SK-N-SH (cell line): ENCODE results near the gene UNC5B. TPM values are rescaled to one million over a fixed set of nuclear protein-coding genes. Genes with fewer than 3 reads are reported as not detected.

ENCODE experiments used
- CTCF ChIA-PET: fragments of 300-600, 350-600 bp; formaldehyde crosslinking; extraction: SDS; loops from one replicate; lab custom pipeline; 2021; lab: Yijun Ruan, JAX
- POLR2A ChIA-PET: fragments of 350-600 bp; sonication (Branson Sonifier 250); formaldehyde crosslinking; extraction: SDS; loops from one replicate; lab custom pipeline; 2020; ENCODE audit warnings: antibody characterized with exemption, inconsistent platforms; lab: Yijun Ruan, JAX
- DNase-seq: peaks from one replicate; pipeline ENCODE4 v3.0.0; 2012
- H2AFZ ChIP-seq: fragments of 200-600 bp; sonication (generic); 2 replicates; pipeline ENCODE4 v1.8.1; 2016; ENCODE audit warnings: antibody characterized with exemption, mild to moderate bottlenecking, low read depth
- H3F3A ChIP-seq: fragments of 200-600 bp; sonication (generic); replicated peaks from 2 replicates; pipeline ENCODE3; 2016; ENCODE audit warnings: antibody characterized with exemption, mild to moderate bottlenecking; ENCODE audit not compliant: insufficient read depth
- H3K27ac ChIP-seq, 2 experiments: fragments of 200-500 bp in 1 of 2; fragments of 200-600 bp in 1 of 2; sonication (Bioruptor generic) in 1 of 2; sonication (generic), shearing (Covaris generic) in 1 of 2; 2 replicates each; pipeline versions ENCODE4 v1.5.1 to v1.6.1; 2014 to 2016; ENCODE audit warnings: low read depth in 2 of 2, inconsistent platforms in 1 of 2, low read length in 1 of 2, mild to moderate bottlenecking in 1 of 2, mixed read lengths in 1 of 2
- H3K27me3 ChIP-seq: fragments of 200-600 bp; sonication (generic), shearing (Covaris generic); 2 replicates; pipeline ENCODE4 v1.6.1; 2016; ENCODE audit warnings: mixed run types; ENCODE audit not compliant: insufficient read depth
- H3K36me3 ChIP-seq, 2 experiments: fragments of 200-500 bp in 1 of 2; fragments of 200-600 bp in 1 of 2; sonication (Bioruptor generic) in 1 of 2; sonication (generic) in 1 of 2; replicated peaks in 1 of 2; 2 replicates each; pipeline versions ENCODE3 to v1.5.1; 2014 to 2016; ENCODE audit warnings: low read length in 1 of 2, mild to moderate bottlenecking in 1 of 2; ENCODE audit not compliant: insufficient read depth in 2 of 2, control insufficient read depth in 1 of 2
- H3K4me1 ChIP-seq, 2 experiments: fragments of 200-500 bp in 1 of 2; fragments of 200-600 bp in 1 of 2; sonication (Bioruptor generic) in 1 of 2; sonication (generic), shearing (Covaris generic) in 1 of 2; 2 replicates each; pipeline versions ENCODE4 v1.5.1 to v1.6.1; 2014 to 2016; ENCODE audit warnings: low read depth in 1 of 2, low read length in 1 of 2, mixed run types in 1 of 2; ENCODE audit not compliant: insufficient read depth in 2 of 2, control insufficient read depth in 1 of 2
- H3K4me2 ChIP-seq: fragments of 200-600 bp; sonication (generic), shearing (Covaris generic); 2 replicates; pipeline ENCODE4 v1.6.1; 2017; ENCODE audit warnings: mixed run types
- H3K4me3 ChIP-seq, 2 experiments: fragments of 200-500 bp in 1 of 2; fragments of 200-600 bp in 1 of 2; sonication (Bioruptor generic) in 1 of 2; sonication (generic), shearing (Covaris generic) in 1 of 2; 2 replicates each; pipeline versions ENCODE4 v1.5.1 to v1.8.1; 2014 to 2016; ENCODE audit warnings: low read depth in 2 of 2, inconsistent platforms in 1 of 2, low read length in 1 of 2, mild to moderate bottlenecking in 1 of 2, mixed read lengths in 1 of 2, moderate library complexity in 1 of 2
- H3K79me2 ChIP-seq: fragments of 200-600 bp; sonication (generic); 2 replicates; pipeline ENCODE4 v1.8.1; 2017; ENCODE audit warnings: mild to moderate bottlenecking; ENCODE audit not compliant: insufficient read depth
- H3K9ac ChIP-seq: fragments of 200-600 bp; sonication (generic); 2 replicates; pipeline ENCODE4 v1.6.1; 2017; ENCODE audit warnings: mixed run types
- H3K9me2 ChIP-seq: fragments of 200-600 bp; sonication (generic); 2 replicates; pipeline ENCODE4 v1.6.1; 2017; ENCODE audit warnings: mixed run types
- H3K9me3 ChIP-seq: fragments of 200-600 bp; sonication (generic); 2 replicates; pipeline ENCODE4 v1.6.1; 2017; ENCODE audit warnings: mixed run types, mild to moderate bottlenecking, moderate library complexity
- H4K20me1 ChIP-seq: fragments of 200-600 bp; sonication (generic); 2 replicates; pipeline ENCODE4 v1.6.1; 2017; ENCODE audit warnings: mild to moderate bottlenecking, mixed run types; ENCODE audit not compliant: insufficient read depth
- CHD2 ChIP-seq: fragments of 150-350 bp; IDR thresholded peaks from 2 replicates; pipeline ENCODE4 v1.6.1; 2018; ENCODE audit warnings: low read length; ENCODE audit not compliant: partially characterized antibody
- EP300 ChIP-seq, 2 experiments: IDR thresholded peaks; 2 replicates each; pipeline versions ENCODE4 v1.4.0 to v1.6.1; 2012; ENCODE audit warnings: borderline replicate concordance in 1 of 2, low read depth in 1 of 2, low read length in 1 of 2
- EZH2phosphoT487 ChIP-seq: fragments of 200-600 bp; sonication (generic); IDR thresholded peaks from 2 replicates; pipeline ENCODE4 v1.6.1; 2017; ENCODE audit warnings: low read depth, mixed run types, mild to moderate bottlenecking, antibody characterized with exemption, moderate library complexity, borderline replicate concordance
- FOSL2 ChIP-seq: IDR thresholded peaks from 2 replicates; pipeline ENCODE4 v1.4.0; 2012; ENCODE audit warnings: low read depth, mild to moderate bottlenecking, moderate library complexity, borderline replicate concordance
- FOXJ3 ChIP-seq: sonication (generic); formaldehyde crosslinking; IDR thresholded peaks from 2 replicates; pipeline ENCODE4 v1.5.1; 2020; ENCODE audit warnings: mild to moderate bottlenecking, missing genetic modification reagents
- FOXM1 ChIP-seq: IDR thresholded peaks from 2 replicates; pipeline ENCODE4 v1.4.0; 2012; ENCODE audit warnings: low read depth, mild to moderate bottlenecking
- GABPA ChIP-seq: IDR thresholded peaks from 2 replicates; pipeline ENCODE4 v1.4.0; 2012; ENCODE audit warnings: low read depth, mild to moderate bottlenecking
- GATA2 ChIP-seq: sonication (generic); formaldehyde crosslinking; IDR thresholded peaks from 2 replicates; pipeline ENCODE4 v1.5.0; 2020; ENCODE audit warnings: mild to moderate bottlenecking, missing genetic modification reagents
- MAX ChIP-seq: IDR thresholded peaks from 2 replicates; pipeline ENCODE4 v1.4.0; 2012; ENCODE audit warnings: low read depth
- MEF2A ChIP-seq: IDR thresholded peaks from 2 replicates; pipeline ENCODE4 v1.4.0; 2012; ENCODE audit warnings: low read depth, borderline replicate concordance
- MXI1 ChIP-seq: IDR thresholded peaks from 2 replicates; pipeline ENCODE4 v1.6.1; 2012; ENCODE audit warnings: mild to moderate bottlenecking, low read depth, low read length, improper control_type of control experiment
- NFIC ChIP-seq: IDR thresholded peaks from 2 replicates; pipeline ENCODE4 v1.4.0; 2012; ENCODE audit warnings: borderline replicate concordance
- NRF1 ChIP-seq: IDR thresholded peaks from 2 replicates; pipeline ENCODE4 v1.6.1; 2012; ENCODE audit warnings: low read depth, mild to moderate bottlenecking, low read length
- PBX3 ChIP-seq: IDR thresholded peaks from 2 replicates; pipeline ENCODE4; 2012
- POLR2AphosphoS5 ChIP-seq: IDR thresholded peaks from 2 replicates; pipeline ENCODE4 v1.6.1; 2012; ENCODE audit warnings: low read depth, low read length
- RCOR1 ChIP-seq: fragments of 150-350 bp; IDR thresholded peaks from 2 replicates; pipeline ENCODE4 v1.6.1; 2017; ENCODE audit warnings: antibody characterized with exemption, low read length
- RFX5 ChIP-seq: IDR thresholded peaks from 2 replicates; pipeline ENCODE4 v1.6.1; 2012; ENCODE audit warnings: mild to moderate bottlenecking, improper control_type of control experiment, low read length
- SIN3A ChIP-seq: IDR thresholded peaks from 2 replicates; pipeline ENCODE4 v1.6.1; 2012; ENCODE audit warnings: low read depth, mild to moderate bottlenecking, low read length, moderate library complexity, borderline replicate concordance
- TAF1 ChIP-seq: IDR thresholded peaks from 2 replicates; pipeline ENCODE4 v1.6.1; 2012; ENCODE audit warnings: low read depth, mild to moderate bottlenecking, low read length, moderate library complexity, borderline replicate concordance
- TCF12 ChIP-seq: IDR thresholded peaks from 2 replicates; pipeline ENCODE4 v1.4.0; 2012
- TEAD4 ChIP-seq: IDR thresholded peaks from 2 replicates; pipeline ENCODE4 v1.4.0; 2012; ENCODE audit warnings: mild to moderate bottlenecking, borderline replicate concordance; ENCODE audit not compliant: insufficient read depth
- USF1 ChIP-seq: IDR thresholded peaks from 2 replicates; pipeline ENCODE4 v1.4.0; 2012; ENCODE audit warnings: low read depth, borderline replicate concordance
- YY1 ChIP-seq: IDR thresholded peaks from 2 replicates; pipeline ENCODE4 v1.4.0; 2012; ENCODE audit warnings: low read depth, mild to moderate bottlenecking
- WGBS: methylation state at CpG from one replicate; pipeline ENCODE4 v1.1.6; 2017; ENCODE audit warnings: low lambda C conversion rate; 5-methylcytosine and 5-hydroxymethylcytosine counted together
- polyA plus RNA-seq, 3 experiments: library from polyadenylated mRNA; depleted of rRNA; stranded (reverse); fragments of >200 nt; gene quantifications; 2 replicates each; pipeline ENCODE4 v1.2.3, GENCODE V29; 2012
- TF ChIP-seq, protein P1 (sequence below): fragments of 200-600 bp; sonication (generic); IDR thresholded peaks from 2 replicates; pipeline ENCODE4 v1.6.1; 2017; ENCODE audit warnings: antibody characterized with exemption, mild to moderate bottlenecking, moderate library complexity
- TF ChIP-seq, protein P2 (sequence below): fragments of 150-350 bp; IDR thresholded peaks from 2 replicates; pipeline ENCODE4 v1.6.1; 2017; ENCODE audit warnings: antibody characterized with exemption, low read length, low read depth, borderline replicate concordance

The UNC5B gene
- polyA plus RNA-seq, 1 of the 3 experiments (the other 2 are of a cell fraction): 13.8 TPM

- TF ChIP-seq FOSL2 (no peak), TEAD4 (no peak), POLR2AphosphoS5 (no peak)
Measured at GRCh38 chr10:71231206-71231605, 18.8 kb downstream of the UNC5B start (continued).

DNA sequence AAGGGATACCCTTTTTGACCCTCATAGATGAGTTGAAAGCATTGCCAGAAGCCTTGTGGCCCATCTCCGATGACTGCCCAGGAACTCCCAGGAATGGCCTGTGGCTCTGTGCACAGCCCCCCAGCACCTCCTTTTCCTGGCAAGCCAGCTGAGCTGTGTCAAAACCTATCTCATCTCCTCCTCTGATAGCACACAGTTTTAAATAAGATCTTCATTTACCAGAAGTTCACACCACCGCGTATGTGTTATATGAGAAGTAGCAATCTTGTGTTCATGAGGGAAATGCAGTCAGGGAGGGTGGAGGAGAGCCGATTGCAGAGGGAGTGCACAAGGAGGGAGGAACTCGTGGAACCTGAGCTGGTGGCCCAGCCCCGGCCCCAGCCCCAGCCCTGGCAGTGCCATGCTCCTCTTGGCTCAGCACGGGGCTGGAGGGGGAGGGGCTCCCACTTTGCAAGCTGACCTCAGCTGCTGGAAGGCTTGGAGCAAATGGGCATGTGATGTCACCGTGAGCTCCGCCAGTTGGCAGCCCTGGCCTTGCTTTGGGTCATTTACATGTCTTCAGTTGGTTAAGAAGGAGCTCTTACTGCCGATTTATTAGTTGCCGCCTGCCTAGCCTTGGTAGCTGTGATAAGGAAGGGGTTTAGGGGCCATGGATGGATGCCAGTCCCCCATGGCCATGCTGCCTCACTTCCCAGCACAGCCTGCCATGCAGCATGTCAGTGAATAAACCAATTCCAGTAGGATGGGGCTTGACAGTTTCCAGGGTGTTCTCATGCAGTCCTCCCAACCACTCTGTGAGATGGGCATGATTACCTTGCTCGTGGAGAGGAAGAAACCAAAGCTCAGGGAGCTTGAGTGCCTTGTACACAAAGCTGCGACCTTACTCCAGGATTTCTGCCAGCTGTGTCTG, 20.0 kb downstream of the UNC5B start:
- POLR2A ChIA-PET: interaction anchor here (0.9 to 7.3 kb wide), 12 partner anchors 8 to 345 kb away, joined by 3 to 65 read pairs (median 10); partner anchors contain the start of gene UNC5B
- peaks cover 23% of the 10 kb centered on the region for H3F3A ChIP-seq
- H3K9me2 ChIP-seq: no peaks in the 10 kb centered on the region
- CTCF ChIA-PET: interaction anchor here (1.0 to 12.0 kb wide), 11 partner anchors 9 to 329 kb away, joined by 3 to 72 read pairs (median 6); no protein-coding TSS in a partner anchor
- no peaks in the 10 kb centered on the region for H3K9me3 ChIP-seq
- WGBS: 26% methylated on average over 11 of the region's 13 CpGs
- peaks cover 59 to 89% of the 10 kb centered on the region in 2 experiments for H3K4me1 ChIP-seq
- H4K20me1 ChIP-seq: peaks cover 42% of the 10 kb centered on the region; the same call in 1 of the 2 replicates
- no peaks in the 10 kb centered on the region for H3K27me3 ChIP-seq
- H3K4me3 ChIP-seq: no peak overlapping the region
- H3K79me2 ChIP-seq: peaks cover 88% of the 10 kb centered on the region
- peak; percentile 70 for DNase-seq
- peak overlapping the region; percentile 94 to 100 for H3K27ac ChIP-seq
- peaks cover 4 to 5% of the 10 kb centered on the region in 2 experiments for H3K36me3 ChIP-seq
- no peak overlapping the region for H2AFZ ChIP-seq
- no peak overlapping the region for H3K9ac ChIP-seq
- peak overlapping the region; percentile 85 for H3K4me2 ChIP-seq
- TF ChIP-seq SIN3A (no peak; the same call in 1 of the 2 replicates), TEAD4 (no peak), POLR2AphosphoS5 (0 out of 2 replicates have a peak, but pooled peaks have one; percentile 8), MAX (peak; percentile 77; the same call in 1 of the 2 replicates), FOSL2 (no peak), GATA2 (CRISPR knock-in tag) (peak; percentile 34), CHD2 (no peak), NFIC (peak; percentile 53), PBX3 (peak; percentile 4; the same call in 1 of the 2 replicates), TAF1 (no peak), GABPA (no peak), FOXM1 (no peak), EZH2phosphoT487 (no peak), TCF12 (peak; percentile 19), YY1 (no peak), FOXJ3 (CRISPR knock-in tag) (no peak), USF1 (no peak), NRF1 (no peak), RCOR1 (no peak; the same call in 1 of the 2 replicates), MXI1 (peak; percentile 80; the same call in 1 of the 2 replicates), EP300 (IDR thresholded peaks at IDR 0.05; ENCODE audit: borderline replicate concordance in 1 of 2, low read depth in 1 of 2, low read length in 1 of 2) (peak in 1 of 2 experiments; percentile 70; a peak in 3 of 4 replicates), MEF2A (no peak), RFX5 (no peak)
- TF ChIP-seq, protein P1, sequence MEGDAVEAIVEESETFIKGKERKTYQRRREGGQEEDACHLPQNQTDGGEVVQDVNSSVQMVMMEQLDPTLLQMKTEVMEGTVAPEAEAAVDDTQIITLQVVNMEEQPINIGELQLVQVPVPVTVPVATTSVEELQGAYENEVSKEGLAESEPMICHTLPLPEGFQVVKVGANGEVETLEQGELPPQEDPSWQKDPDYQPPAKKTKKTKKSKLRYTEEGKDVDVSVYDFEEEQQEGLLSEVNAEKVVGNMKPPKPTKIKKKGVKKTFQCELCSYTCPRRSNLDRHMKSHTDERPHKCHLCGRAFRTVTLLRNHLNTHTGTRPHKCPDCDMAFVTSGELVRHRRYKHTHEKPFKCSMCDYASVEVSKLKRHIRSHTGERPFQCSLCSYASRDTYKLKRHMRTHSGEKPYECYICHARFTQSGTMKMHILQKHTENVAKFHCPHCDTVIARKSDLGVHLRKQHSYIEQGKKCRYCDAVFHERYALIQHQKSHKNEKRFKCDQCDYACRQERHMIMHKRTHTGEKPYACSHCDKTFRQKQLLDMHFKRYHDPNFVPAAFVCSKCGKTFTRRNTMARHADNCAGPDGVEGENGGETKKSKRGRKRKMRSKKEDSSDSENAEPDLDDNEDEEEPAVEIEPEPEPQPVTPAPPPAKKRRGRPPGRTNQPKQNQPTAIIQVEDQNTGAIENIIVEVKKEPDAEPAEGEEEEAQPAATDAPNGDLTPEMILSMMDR: no peak
- TF ChIP-seq, protein P2, sequence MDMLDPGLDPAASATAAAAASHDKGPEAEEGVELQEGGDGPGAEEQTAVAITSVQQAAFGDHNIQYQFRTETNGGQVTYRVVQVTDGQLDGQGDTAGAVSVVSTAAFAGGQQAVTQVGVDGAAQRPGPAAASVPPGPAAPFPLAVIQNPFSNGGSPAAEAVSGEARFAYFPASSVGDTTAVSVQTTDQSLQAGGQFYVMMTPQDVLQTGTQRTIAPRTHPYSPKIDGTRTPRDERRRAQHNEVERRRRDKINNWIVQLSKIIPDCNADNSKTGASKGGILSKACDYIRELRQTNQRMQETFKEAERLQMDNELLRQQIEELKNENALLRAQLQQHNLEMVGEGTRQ: no peak
